LNCAP (cell line): ENCODE data around the gene SYNDIG1.

Experiments used
- TF ChIP-seq, protein P1 (sequence below): fragments of 450-650 bp; IDR thresholded peaks from 2 replicates; pipeline ENCODE4 v1.5.1; 2017; ENCODE audit warnings: mild to moderate bottlenecking

Gene SYNDIG1

DNA sequence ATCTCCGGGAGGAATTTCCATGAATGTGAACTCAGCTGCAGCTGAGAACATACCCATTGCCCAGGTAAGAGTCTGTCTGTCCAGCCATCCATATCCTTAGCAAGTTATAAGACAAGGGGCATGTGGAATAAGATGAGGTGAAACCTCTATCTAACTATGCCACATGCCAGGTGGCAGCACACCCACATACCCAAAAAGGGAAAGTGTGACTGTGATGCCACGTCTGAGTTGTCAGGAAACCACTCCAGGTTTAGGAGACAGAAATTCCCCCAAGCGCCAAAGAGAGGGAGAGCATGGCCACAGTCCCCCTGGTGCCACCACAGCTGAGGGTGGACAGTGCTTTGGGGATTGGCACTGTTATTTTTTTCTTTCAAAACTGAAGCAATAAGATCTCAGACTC lies 36.7 kb downstream of the SYNDIG1 start:
- TF ChIP-seq, protein P1, sequence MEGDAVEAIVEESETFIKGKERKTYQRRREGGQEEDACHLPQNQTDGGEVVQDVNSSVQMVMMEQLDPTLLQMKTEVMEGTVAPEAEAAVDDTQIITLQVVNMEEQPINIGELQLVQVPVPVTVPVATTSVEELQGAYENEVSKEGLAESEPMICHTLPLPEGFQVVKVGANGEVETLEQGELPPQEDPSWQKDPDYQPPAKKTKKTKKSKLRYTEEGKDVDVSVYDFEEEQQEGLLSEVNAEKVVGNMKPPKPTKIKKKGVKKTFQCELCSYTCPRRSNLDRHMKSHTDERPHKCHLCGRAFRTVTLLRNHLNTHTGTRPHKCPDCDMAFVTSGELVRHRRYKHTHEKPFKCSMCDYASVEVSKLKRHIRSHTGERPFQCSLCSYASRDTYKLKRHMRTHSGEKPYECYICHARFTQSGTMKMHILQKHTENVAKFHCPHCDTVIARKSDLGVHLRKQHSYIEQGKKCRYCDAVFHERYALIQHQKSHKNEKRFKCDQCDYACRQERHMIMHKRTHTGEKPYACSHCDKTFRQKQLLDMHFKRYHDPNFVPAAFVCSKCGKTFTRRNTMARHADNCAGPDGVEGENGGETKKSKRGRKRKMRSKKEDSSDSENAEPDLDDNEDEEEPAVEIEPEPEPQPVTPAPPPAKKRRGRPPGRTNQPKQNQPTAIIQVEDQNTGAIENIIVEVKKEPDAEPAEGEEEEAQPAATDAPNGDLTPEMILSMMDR = no peak

DNA sequence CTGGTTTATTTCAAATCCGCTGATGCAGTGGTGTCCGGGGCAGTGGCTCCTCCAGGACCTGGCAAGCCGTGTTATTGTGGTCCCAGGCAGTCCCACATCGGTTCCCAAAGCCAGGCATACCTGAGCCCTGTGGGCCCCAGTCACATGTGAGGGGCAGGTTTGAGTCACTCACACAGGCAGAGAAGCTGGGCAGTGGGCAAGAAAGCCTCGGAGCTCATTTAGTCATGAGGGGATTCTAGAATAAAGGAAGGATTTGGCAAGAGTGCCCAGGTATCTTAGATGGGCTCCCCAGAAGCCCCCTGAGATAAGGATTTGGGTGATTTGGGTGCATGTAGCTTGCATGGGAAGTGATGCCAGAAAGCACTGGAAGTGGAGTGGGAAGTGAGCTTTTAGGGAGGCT lies 37.3 kb downstream of the SYNDIG1 start:
- TF ChIP-seq, protein P1 = no peak

DNA sequence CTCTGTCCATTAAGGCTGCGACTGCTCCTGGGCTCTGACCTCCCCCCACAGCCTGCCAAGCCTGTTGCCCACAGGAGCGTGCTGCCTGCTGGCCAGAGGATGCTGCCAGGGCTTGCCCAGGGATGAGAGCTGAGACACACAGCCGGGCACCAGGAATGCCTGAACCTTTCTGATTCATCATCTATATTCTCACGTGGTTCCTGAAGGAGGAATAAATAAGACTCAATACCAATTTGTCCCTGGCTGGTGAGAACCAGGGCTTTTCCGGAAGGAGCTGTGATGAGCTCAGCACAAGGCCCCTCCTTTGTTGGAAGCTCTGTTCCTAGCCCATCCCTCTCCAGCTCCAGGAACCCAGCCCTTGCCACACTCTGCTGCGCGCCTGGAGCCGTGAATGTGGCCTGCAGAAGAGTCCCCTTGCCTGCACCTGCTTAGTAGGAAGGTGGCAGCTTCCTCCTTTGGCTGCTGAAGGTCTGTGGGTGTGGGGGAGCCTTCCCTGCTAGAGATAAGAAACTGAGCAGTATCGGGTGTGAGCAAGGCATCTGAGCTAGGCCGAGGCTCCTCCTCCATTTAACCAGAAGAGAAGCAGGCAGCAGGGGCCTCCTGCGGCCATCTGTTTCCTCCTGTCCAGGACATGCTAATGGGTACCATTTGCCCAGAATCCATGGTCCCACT lies 37.9 kb downstream of the SYNDIG1 start:
- TF ChIP-seq, protein P1 = no peak

DNA sequence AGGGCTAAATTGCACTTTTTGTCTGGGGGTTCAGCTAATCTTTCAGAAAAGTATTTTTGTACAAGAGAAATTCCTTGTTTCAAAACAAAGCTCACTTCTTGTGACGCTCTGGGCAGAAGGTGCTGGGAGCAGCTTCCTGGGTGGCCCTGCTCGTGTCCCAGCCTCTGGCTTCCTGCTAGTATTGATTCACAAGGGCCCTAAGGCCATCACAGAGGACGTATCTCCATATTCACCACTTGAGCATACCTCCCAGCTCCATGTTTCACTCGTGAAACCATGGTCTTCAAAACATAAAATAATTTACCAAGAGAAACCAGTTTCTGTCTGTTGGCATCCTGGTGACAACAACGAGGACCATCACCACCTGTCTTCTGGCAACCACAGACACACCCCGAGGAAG lies 49.1 kb downstream of the SYNDIG1 start:
- TF ChIP-seq, protein P1 = no peak

DNA sequence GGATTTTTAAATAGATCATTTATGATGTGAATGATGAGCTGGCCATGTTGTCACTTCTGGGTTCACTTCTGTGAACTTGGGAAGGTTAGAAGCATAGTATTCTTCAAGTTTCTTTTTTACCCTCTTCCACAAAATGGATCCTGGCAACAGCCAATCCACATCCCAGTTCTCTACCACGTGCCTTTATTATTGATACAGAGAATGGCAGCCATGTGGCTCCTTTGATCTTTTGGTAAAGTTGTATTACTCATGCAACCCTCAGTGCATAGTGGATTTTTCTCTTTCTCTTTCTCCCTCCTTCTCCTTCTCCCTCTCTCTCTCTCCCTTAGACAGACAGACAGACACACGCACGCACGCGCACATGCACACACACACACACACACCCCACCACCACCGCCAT lies 50.0 kb downstream of the SYNDIG1 start:
- TF ChIP-seq, protein P1 = no peak

DNA sequence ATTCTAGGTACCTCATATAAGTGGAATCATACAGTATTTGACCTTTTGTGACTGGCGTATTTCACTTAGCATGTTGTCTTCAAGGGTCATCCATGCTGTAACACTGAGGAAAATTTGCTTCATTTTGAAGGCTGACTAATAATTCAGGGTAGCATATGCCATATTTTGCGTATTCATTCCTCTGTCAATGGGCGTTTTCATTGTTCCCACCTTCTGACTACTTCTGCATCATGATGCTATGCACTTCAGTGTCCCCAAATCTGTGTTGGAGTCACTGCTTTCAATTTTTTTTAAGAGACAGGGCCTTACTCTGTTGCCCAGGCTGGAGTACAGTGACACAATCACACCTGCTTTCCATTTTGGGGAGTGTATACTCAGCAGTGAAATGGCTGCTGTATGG lies 51.6 kb downstream of the SYNDIG1 start:
- TF ChIP-seq, protein P1 = no peak

DNA sequence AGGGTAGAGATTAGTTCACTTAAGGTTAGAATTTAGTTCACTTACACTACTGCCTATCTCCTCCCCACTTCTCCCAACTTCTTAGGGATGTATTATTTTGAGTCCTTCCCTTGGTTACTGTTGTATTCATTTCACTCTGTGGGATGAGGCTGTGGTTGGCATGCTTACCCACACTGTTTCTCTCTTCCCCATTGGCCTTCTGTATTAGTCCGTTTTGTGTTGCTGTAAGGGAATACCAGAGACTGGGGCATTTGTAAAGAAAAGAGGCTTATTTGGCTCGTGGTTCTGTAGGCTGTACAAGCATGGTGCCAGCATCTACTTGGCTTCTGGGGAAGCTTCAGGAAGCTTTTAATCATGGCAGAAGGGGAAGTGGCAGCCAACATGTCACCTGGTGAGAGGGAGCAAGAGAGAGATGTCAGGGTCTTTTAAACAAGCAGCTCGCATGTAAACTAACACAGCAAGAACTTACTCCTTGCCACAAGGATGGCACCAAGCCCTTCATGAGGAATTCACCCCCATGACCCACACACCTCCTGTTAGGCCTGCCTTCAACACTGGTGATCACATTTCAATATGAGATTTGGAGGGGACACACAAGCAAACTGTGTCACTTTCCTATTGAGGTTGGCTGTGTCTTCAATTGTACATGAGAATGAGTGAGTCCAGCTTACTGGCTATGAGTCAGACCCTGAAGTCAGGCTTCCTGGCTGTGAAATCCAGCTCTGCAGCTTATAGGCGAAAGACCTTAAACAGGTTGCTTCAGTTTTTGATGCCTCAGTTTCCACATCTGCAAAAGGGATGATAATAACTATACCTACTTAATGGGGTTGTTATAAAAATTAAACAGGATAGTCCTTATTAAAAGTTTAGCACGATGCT lies 53.3 kb downstream of the SYNDIG1 start:
- TF ChIP-seq, protein P1 = no peak
